Activated naive CD4-positive, alpha-beta T cell treated with anti-CD3 and anti-CD28 coated beads, Interleukin-2, amount 50 U/mL, for 24 hours (primary cell): ENCODE measurements around the gene GJB6.
A peak's percentile ranks its signal among the peaks of the same experiment; 100 is the strongest.

Source experiments
- H3K27ac Mint-ChIP-seq: one replicate; pipeline ENCODE4 v1.8.0; 2021; ENCODE audit warnings: mild to moderate bottlenecking, mixed read lengths
- H3K27me3 Mint-ChIP-seq: one replicate; pipeline ENCODE4 v1.8.0; 2021; ENCODE audit warnings: mixed read lengths
- H3K36me3 Mint-ChIP-seq: one replicate; pipeline ENCODE4 v1.8.0; 2021; ENCODE audit warnings: mixed read lengths
- H3K4me1 Mint-ChIP-seq: one replicate; pipeline ENCODE4 v1.8.0; 2021; ENCODE audit warnings: mixed read lengths
- H3K4me3 Mint-ChIP-seq: one replicate; pipeline ENCODE4 v1.8.0; 2021; ENCODE audit warnings: mild to moderate bottlenecking, mixed read lengths
- H3K9me3 Mint-ChIP-seq: one replicate; pipeline ENCODE4 v1.8.0; 2021; ENCODE audit warnings: mixed read lengths

GJB6 gene

GRCh38 chr13:20195801-20196200 is 36.3 kb downstream of the GJB6 start:
- no peak overlapping the region for H3K27ac Mint-ChIP-seq
- no peak overlapping the region for H3K4me3 Mint-ChIP-seq
- H3K9me3 Mint-ChIP-seq, result no peaks in the 10 kb centered on the region
- no peaks in the 10 kb centered on the region for H3K36me3 Mint-ChIP-seq
- peaks cover 37% of the 10 kb centered on the region for H3K27me3 Mint-ChIP-seq
- H3K4me1 Mint-ChIP-seq, result peaks cover 23% of the 10 kb centered on the region

DNA sequence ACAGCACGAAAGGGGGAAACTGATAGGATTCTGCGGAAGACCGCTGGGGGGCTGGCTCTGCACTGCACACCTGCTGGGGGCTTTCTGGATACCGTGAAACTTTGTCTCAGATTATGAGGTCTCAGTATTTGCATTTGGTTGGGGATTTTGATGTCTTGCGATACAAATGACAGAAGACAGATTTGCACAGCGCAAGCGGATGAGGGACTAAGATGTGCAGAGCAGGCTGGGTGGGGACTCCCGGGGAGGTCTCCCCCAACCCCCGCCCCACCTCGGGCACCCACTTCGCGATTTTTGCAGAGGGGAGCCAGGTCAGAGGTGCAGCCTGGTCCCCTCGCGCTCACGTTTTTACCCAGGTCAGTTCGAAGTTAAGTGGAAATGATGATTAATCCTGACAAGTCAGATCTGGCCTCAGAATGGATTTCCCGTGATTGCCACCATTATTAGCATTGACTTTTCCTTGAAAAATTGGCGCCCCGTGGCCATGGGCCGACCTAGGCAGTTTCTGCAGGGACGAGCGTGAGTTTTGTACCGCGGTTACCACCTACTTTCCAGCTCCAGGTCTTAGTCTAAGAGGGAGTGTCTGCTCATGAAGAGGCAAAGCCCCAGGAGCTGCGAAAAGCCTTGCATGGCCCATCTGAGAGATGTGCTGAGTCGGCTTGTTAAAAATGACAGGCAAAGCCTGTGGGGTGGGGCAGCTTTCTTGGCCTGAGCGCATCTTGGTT is 38.0 kb downstream of the GJB6 start:
- no peaks in the 10 kb centered on the region for H3K36me3 Mint-ChIP-seq
- H3K4me1 Mint-ChIP-seq, result peaks cover 23% of the 10 kb centered on the region
- peak overlapping the region; percentile 77 for H3K4me3 Mint-ChIP-seq
- peaks cover 38% of the 10 kb centered on the region for H3K27me3 Mint-ChIP-seq
- H3K9me3 Mint-ChIP-seq, result no peaks in the 10 kb centered on the region
- peak overlapping the region; percentile 4 for H3K27ac Mint-ChIP-seq

- H3K4me1 Mint-ChIP-seq, result peaks cover 23% of the 10 kb centered on the region
- H3K27me3 Mint-ChIP-seq, result peaks cover 38% of the 10 kb centered on the region
- H3K4me3 Mint-ChIP-seq, result peak overlapping the region; percentile 77
- no peaks in the 10 kb centered on the region for H3K36me3 Mint-ChIP-seq
- no peaks in the 10 kb centered on the region for H3K9me3 Mint-ChIP-seq
- H3K27ac Mint-ChIP-seq, result no peak overlapping the region
Measured at GRCh38 chr13:20193162-20193906, 38.8 kb downstream of the GJB6 start.

- Mint-ChIP-seq H3K27ac (no peak within 1 kb of the TSS), H3K9me3 (no peaks in the 10 kb centered on the region), H3K27me3 (peaks cover 38% of the 10 kb centered on the region), H3K36me3 (no peaks in the 10 kb centered on the region), H3K4me3 (peak within 1 kb of the TSS; percentile 77), H3K4me1 (peaks cover 23% of the 10 kb centered on the region)
Measured at GRCh38 chr13:20192836-20193161, 39.3 kb downstream of the GJB6 start, which contains the start of gene GJB2. Gene GJB2, minus strand, starts transcription at chr13:20192938. Its CDS starts 3,357 bp downstream, at chr13:20189581.

DNA sequence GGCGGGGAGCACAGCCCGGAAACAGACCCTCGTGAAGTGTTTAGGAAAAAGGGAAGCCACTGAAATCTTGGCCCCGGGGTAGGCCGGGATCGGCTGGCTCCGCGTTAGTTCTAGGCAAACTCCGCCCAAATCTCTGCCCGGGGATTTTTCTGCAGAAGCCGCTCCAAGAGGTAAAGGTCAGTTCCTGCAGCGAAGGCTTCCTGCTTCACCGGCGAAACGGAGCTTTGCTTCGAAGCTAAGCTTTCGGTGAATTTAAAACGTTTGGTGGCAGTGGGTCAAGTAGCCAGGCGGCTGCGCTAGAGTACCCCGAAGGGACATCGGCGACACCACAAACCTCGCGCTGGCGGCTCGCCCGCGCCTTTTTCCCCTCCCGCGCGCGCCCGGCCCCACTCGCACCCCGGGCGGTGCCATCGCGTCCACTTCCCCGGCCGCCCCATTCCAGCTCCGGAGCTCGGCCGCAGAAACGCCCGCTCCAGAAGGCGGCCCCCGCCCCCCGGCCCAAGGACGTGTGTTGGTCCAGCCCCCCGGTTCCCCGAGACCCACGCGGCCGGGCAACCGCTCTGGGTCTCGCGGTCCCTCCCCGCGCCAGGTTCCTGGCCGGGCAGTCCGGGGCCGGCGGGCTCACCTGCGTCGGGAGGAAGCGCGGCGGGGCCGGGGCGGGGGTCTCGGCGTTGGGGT is 39.8 kb downstream of the GJB6 start:
- no peaks in the 10 kb centered on the region for H3K36me3 Mint-ChIP-seq
- H3K27me3 Mint-ChIP-seq, result peaks cover 38% of the 10 kb centered on the region
- H3K4me3 Mint-ChIP-seq, result peak overlapping the region; percentile 69
- peaks cover 22% of the 10 kb centered on the region for H3K4me1 Mint-ChIP-seq
- no peaks in the 10 kb centered on the region for H3K9me3 Mint-ChIP-seq
- no peak overlapping the region for H3K27ac Mint-ChIP-seq

- no peaks in the 10 kb centered on the region for H3K9me3 Mint-ChIP-seq
- peak overlapping the region; percentile 69 for H3K4me3 Mint-ChIP-seq
- peaks cover 18% of the 10 kb centered on the region for H3K4me1 Mint-ChIP-seq
- H3K36me3 Mint-ChIP-seq, result no peaks in the 10 kb centered on the region
- H3K27me3 Mint-ChIP-seq, result peaks cover 33% of the 10 kb centered on the region
- no peak overlapping the region for H3K27ac Mint-ChIP-seq
Measured at GRCh38 chr13:20191311-20192157, 40.6 kb downstream of the GJB6 start.

GRCh38 chr13:20190481-20191310 is 41.4 kb downstream of the GJB6 start:
- Mint-ChIP-seq H3K27me3 (peaks cover 29% of the 10 kb centered on the region), H3K27ac (no peak overlapping the region), H3K4me3 (no peak overlapping the region), H3K4me1 (peaks cover 18% of the 10 kb centered on the region), H3K36me3 (no peaks in the 10 kb centered on the region), H3K9me3 (no peaks in the 10 kb centered on the region)

GRCh38 chr13:20190076-20190475 is 42.0 kb downstream of the GJB6 start:
- H3K36me3 Mint-ChIP-seq, result no peaks in the 10 kb centered on the region
- H3K4me1 Mint-ChIP-seq, result peaks cover 18% of the 10 kb centered on the region
- peaks cover 24% of the 10 kb centered on the region for H3K27me3 Mint-ChIP-seq
- no peak overlapping the region for H3K4me3 Mint-ChIP-seq
- no peaks in the 10 kb centered on the region for H3K9me3 Mint-ChIP-seq
- no peak overlapping the region for H3K27ac Mint-ChIP-seq

- peaks cover 12% of the 10 kb centered on the region for H3K27me3 Mint-ChIP-seq
- peaks cover 9% of the 10 kb centered on the region for H3K4me1 Mint-ChIP-seq
- H3K27ac Mint-ChIP-seq, result no peak overlapping the region
- no peaks in the 10 kb centered on the region for H3K36me3 Mint-ChIP-seq
- H3K9me3 Mint-ChIP-seq, result no peaks in the 10 kb centered on the region
- no peak overlapping the region for H3K4me3 Mint-ChIP-seq
Measured at GRCh38 chr13:20188667-20189553, 43.2 kb downstream of the GJB6 start.

DNA sequence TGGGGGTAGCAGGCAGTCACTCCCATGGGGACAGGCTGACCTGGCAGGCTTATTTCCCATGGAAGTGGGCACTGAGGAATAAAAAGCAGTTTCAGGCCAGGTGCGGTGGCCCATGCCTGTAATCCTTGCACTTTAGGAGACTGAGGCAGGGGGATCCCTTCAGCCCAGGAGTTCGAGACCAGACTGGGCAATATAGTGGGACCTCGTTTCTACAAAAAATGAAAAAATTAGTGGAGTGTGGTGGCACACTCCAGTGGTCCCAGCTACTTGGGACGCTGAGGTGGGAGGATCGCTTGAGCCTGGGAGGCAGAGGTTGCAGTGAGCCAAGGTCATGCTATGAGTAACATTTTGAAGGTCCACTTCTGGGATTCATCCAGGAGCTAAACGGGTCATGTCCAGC is 45.3 kb downstream of the GJB6 start:
- no peaks in the 10 kb centered on the region for H3K4me1 Mint-ChIP-seq
- H3K9me3 Mint-ChIP-seq, result no peaks in the 10 kb centered on the region
- H3K27ac Mint-ChIP-seq, result peak overlapping the region; percentile 1

DNA sequence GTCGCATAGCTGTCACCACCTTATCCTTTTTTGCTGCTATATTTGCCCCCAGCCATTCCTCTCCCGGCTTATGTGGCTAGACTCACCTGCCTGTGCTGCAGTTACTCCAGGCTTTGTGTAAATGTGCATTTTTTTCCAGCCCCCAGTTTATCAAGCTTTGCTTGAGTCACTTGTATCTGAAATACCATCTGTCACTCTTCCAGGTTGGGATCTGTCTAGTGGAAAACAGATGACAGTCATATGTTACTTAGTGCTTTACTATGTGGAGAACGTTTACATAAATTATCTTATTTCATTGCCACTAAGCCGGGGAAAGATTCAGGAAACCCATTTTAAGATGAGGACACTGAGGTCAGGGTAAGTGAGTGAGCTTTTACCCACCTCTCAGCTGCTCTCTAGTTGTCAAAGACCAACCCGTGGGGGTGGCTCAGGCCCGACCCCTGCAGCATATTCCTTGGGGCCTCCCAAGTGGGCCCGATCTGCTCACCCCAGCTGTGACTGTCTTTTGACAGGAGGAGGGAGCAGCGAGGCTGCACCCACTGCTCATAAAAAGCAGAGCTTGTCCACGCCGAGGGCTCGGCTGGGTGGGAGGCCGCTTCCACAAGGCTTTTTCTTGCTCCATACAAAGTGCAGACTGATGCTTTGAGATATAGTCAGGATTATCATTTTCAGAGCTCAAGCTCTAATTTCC is 46.6 kb downstream of the GJB6 start:
- Mint-ChIP-seq H3K4me1 (no peaks in the 10 kb centered on the region), H3K27me3 (peaks cover 11% of the 10 kb centered on the region), H3K4me3 (no peak overlapping the region), H3K27ac (no peak overlapping the region), H3K36me3 (no peaks in the 10 kb centered on the region), H3K9me3 (no peaks in the 10 kb centered on the region)

More for the DNA sequence above, 45.3 kb downstream of the GJB6 start:
- Mint-ChIP-seq H3K27me3 (peaks cover 10% of the 10 kb centered on the region), H3K4me3 (no peak overlapping the region), H3K36me3 (no peaks in the 10 kb centered on the region)

DNA sequence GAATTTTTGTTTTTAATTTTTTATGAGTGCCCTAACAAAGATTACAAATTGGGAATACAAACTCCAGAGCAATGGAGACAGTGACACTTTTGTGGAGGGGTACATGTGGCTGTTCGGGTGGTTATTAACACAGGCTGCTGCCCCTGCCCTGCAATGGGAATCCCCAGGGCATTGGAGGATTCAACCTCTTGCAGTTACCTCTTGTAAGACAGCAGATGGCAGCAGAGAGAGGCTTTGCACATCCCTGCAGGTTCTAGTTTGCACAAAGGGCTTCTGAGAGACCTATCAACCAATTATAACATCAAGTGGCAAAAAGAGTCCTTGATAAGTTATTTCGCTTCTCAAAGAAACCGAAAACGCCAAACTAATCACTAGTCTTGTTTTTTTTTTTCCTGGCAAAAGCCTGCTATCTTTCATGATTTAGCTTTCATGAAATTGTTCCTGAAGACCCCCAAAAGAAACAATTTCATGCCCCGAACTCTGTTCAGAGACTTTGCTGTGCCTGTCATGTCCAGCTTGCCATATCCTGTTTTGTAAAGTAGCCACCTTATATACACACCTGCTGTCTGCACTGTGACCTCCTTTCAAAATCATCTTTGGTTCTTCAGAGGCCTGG is 49.8 kb downstream of the GJB6 start:
- Mint-ChIP-seq H3K9me3 (no peaks in the 10 kb centered on the region), H3K4me1 (no peaks in the 10 kb centered on the region)

GRCh38 chr13:20181188-20181587 is 50.9 kb downstream of the GJB6 start:
- no peaks in the 10 kb centered on the region for H3K9me3 Mint-ChIP-seq
- H3K4me1 Mint-ChIP-seq, result no peaks in the 10 kb centered on the region
- no peak overlapping the region for H3K27ac Mint-ChIP-seq
- peaks cover 33% of the 10 kb centered on the region for H3K27me3 Mint-ChIP-seq
- H3K36me3 Mint-ChIP-seq, result no peaks in the 10 kb centered on the region
- H3K4me3 Mint-ChIP-seq, result no peak overlapping the region

More for the DNA sequence above, 49.8 kb downstream of the GJB6 start:
- H3K27me3 Mint-ChIP-seq, result peaks cover 28% of the 10 kb centered on the region
- no peak overlapping the region for H3K27ac Mint-ChIP-seq
- H3K36me3 Mint-ChIP-seq, result no peaks in the 10 kb centered on the region
- H3K4me3 Mint-ChIP-seq, result no peak overlapping the region
